HCT116 (cell line): ENCODE measurements around the gene CYP4F3. TPM values are rescaled to one million over a fixed set of nuclear protein-coding genes. Genes with fewer than 3 reads are reported as not detected.

Experiments used
- ATAC-seq: fragments of 200-7000 bp; cut with Tn5 transposase; 2 replicates; pipeline ENCODE4 v1.9.1; 2020; ENCODE audit warnings: mild to moderate bottlenecking, moderate library complexity
- BruUV-seq: library from RNA; stranded (reverse); fragments of 400-500 nt; replicated peaks from 2 replicates; lab custom pipeline; 2021; lab: Mats Ljungman, UMichigan
- CTCF ChIA-PET: fragments of 300-600 bp; sonication (Branson Sonifier 250); formaldehyde crosslinking; loops from one replicate; lab custom pipeline; 2021; ENCODE audit warnings: antibody characterized with exemption; lab: Charles Lee
- POLR2A ChIA-PET: fragments of 300-600, 350-600 bp; sonication (Branson Sonifier 250); formaldehyde crosslinking; loops from one replicate; lab custom pipeline; 2021; ENCODE audit warnings: antibody characterized with exemption; lab: Charles Lee
- RAD21 ChIA-PET, 2 experiments: fragments of 300-600 bp; sonication (Branson Sonifier 250); formaldehyde crosslinking; loops; one replicate each; lab custom pipeline; 2023; ENCODE audit warnings: low total read pairs in 2 of 2; ENCODE audit not compliant: uncharacterized antibody in 2 of 2, unreplicated experiment in 2 of 2, low non-redundant PET in 1 of 2; lab: Charles Lee
- DNase-seq: peaks from one replicate; pipeline ENCODE4 v3.0.0-alpha.2; 2010; ENCODE audit warnings: low read depth, low spot score
- H2AFZ ChIP-seq: fragments of 200-600 bp; shearing (Covaris generic), sonication (generic); 2 replicates; pipeline ENCODE4 v1.6.1; 2017; ENCODE audit warnings: low read depth, mixed run types, mixed read lengths, antibody characterized with exemption, low read length; ENCODE audit not compliant: poor library complexity, severe bottlenecking
- H3K27ac ChIP-seq: 2 replicates; pipeline ENCODE4 v1.5.1; 2012; ENCODE audit warnings: low read depth, low read length
- H3K27me3 ChIP-seq: fragments of 200-600 bp; sonication (generic); 2 replicates; pipeline ENCODE4 v1.6.1; 2016; ENCODE audit warnings: mixed run types, low read length, mixed read lengths; ENCODE audit not compliant: insufficient read depth
- H3K36me3 ChIP-seq, 2 experiments: fragments of 200-500 bp in 1 of 2; fragments of 200-600 bp in 1 of 2; sonication (Bioruptor generic) in 1 of 2; sonication (generic) in 1 of 2; 2 replicates each; pipeline versions ENCODE4 v1.5.1 to v1.6.1; 2014 to 2016; ENCODE audit warnings: low read length in 2 of 2, inconsistent platforms in 1 of 2, mixed read lengths in 1 of 2, mixed run types in 1 of 2; ENCODE audit not compliant: insufficient read depth in 2 of 2, control insufficient read depth in 1 of 2
- H3K4me1 ChIP-seq, 2 experiments: fragments of 200-600 bp in 1 of 2; sonication (generic) in 1 of 2; 2 replicates each; pipeline versions ENCODE4 v1.5.1 to v1.6.1; 2012 to 2017; ENCODE audit warnings: low read length in 2 of 2, inconsistent platforms in 1 of 2, mild to moderate bottlenecking in 1 of 2, mixed read lengths in 1 of 2, mixed run types in 1 of 2, moderate library complexity in 1 of 2; ENCODE audit not compliant: insufficient read depth in 2 of 2, control insufficient read depth in 1 of 2
- H3K4me2 ChIP-seq: fragments of 200-600 bp; sonication (generic); 2 replicates; pipeline ENCODE4 v1.6.1; 2017; ENCODE audit warnings: mixed run types, low read length, mixed read lengths
- H3K4me3 ChIP-seq, 2 experiments: fragments of 200-600 bp in 1 of 2; sonication (generic) in 1 of 2; replicated peaks in 1 of 2; 2 replicates each; pipeline ENCODE4 v1.5.1; 2011 to 2016; ENCODE audit warnings: low read length in 2 of 2, control low read depth in 1 of 2, low read depth in 1 of 2, mild to moderate bottlenecking in 1 of 2, mixed read lengths in 1 of 2, mixed run types in 1 of 2
- H3K79me2 ChIP-seq: fragments of 200-600 bp; sonication (generic); 2 replicates; pipeline ENCODE4 v1.6.1; 2017; ENCODE audit warnings: mild to moderate bottlenecking, mixed run types, low read length, moderate library complexity, mixed read lengths; ENCODE audit not compliant: insufficient read depth
- H3K9ac ChIP-seq: fragments of 200-600 bp; sonication (generic); 2 replicates; pipeline ENCODE4 v1.6.1; 2016; ENCODE audit warnings: low read length, mixed read lengths
- H3K9me2 ChIP-seq: fragments of 200-600 bp; sonication (generic), shearing (Covaris generic); 2 replicates; pipeline ENCODE4 v1.6.1; 2017; ENCODE audit warnings: mixed run types, mild to moderate bottlenecking, moderate library complexity; ENCODE audit not compliant: insufficient read depth
- H3K9me3 ChIP-seq, 2 experiments: fragments of 200-500 bp in 1 of 2; fragments of 200-600 bp in 1 of 2; sonication (Bioruptor generic) in 1 of 2; sonication (generic) in 1 of 2; 2 replicates each; pipeline ENCODE4 v1.6.1; 2014 to 2017; ENCODE audit warnings: low read length in 2 of 2, mixed read lengths in 2 of 2, inconsistent platforms in 1 of 2, low read depth in 1 of 2, mild to moderate bottlenecking in 1 of 2, mixed run types in 1 of 2, moderate library complexity in 1 of 2; ENCODE audit not compliant: control insufficient read depth in 1 of 2, insufficient read depth in 1 of 2
- H4K20me1 ChIP-seq: fragments of 200-600 bp; sonication (generic), shearing (Covaris generic); 2 replicates; pipeline ENCODE4 v1.6.1; 2017; ENCODE audit warnings: mixed run types, mild to moderate bottlenecking, moderate library complexity; ENCODE audit not compliant: insufficient read depth
- CBX3 ChIP-seq: IDR thresholded peaks from 2 replicates; pipeline ENCODE4 v1.6.1; 2012; ENCODE audit warnings: low read depth
- CEBPB ChIP-seq: IDR thresholded peaks from 2 replicates; pipeline ENCODE4 v1.6.1; 2012; ENCODE audit warnings: low read depth
- EGR1 ChIP-seq: IDR thresholded peaks from 2 replicates; pipeline ENCODE4 v1.6.1; 2012; ENCODE audit warnings: low read depth
- ELF1 ChIP-seq: IDR thresholded peaks from 2 replicates; pipeline ENCODE4 v1.6.1; 2012; ENCODE audit warnings: low read depth, borderline replicate concordance
- JUND ChIP-seq: IDR thresholded peaks from 2 replicates; pipeline ENCODE4 v1.6.1; 2012
- POLR2AphosphoS5 ChIP-seq: IDR thresholded peaks from 2 replicates; pipeline ENCODE4 v1.6.1; 2011; ENCODE audit warnings: mild to moderate bottlenecking, low read depth, low read length, moderate library complexity
- RAD21 ChIP-seq: IDR thresholded peaks from 2 replicates; pipeline ENCODE4 v1.6.1; 2012; ENCODE audit warnings: low read depth, mild to moderate bottlenecking
- SIN3A ChIP-seq: IDR thresholded peaks from 2 replicates; pipeline ENCODE4 v1.6.1; 2012; ENCODE audit warnings: low read depth
- SP1 ChIP-seq: IDR thresholded peaks from 2 replicates; pipeline ENCODE4 v1.6.1; 2012; ENCODE audit warnings: low read depth
- TCF7L2 ChIP-seq: IDR thresholded peaks from 2 replicates; pipeline ENCODE4 v1.7.0; 2011; ENCODE audit warnings: borderline replicate concordance, inconsistent platforms; ENCODE audit not compliant: insufficient read depth, insufficient read length; ENCODE audit errors: extremely low read depth
- YY1 ChIP-seq: IDR thresholded peaks from 2 replicates; pipeline ENCODE4 v1.6.1; 2011; ENCODE audit warnings: low read length, low read depth, moderate library complexity, mild to moderate bottlenecking; ENCODE audit not compliant: insufficient replicate concordance; ENCODE audit errors: extremely low read depth
- ZFX ChIP-seq: fragments of 450-650 bp; IDR thresholded peaks from 2 replicates; pipeline ENCODE4 v1.6.1; 2017
- ZNF274 ChIP-seq: fragments of 200-500 bp; sonication (Bioruptor generic); IDR thresholded peaks from 2 replicates; pipeline ENCODE4 v1.6.1; 2014; ENCODE audit warnings: mild to moderate bottlenecking, low read depth, low read length, inconsistent platforms
- intact Hi-C: fragments of 100-400 bp; cut with micrococcal nuclease; formaldehyde crosslinking; loops from 2 replicates; pipeline ENCODE4 v1.10.0; 2022
- total RNA-seq: library from RNA; stranded (reverse); gene quantifications from one replicate; pipeline ENCODE4 v1.2.1, GENCODE V29; 2021; ENCODE audit not compliant: unreplicated experiment
- TF ChIP-seq, protein P1 (sequence below): IDR thresholded peaks from 2 replicates; pipeline ENCODE4 v1.6.1; 2012
- TF ChIP-seq, protein P2 (sequence below): IDR thresholded peaks from 2 replicates; pipeline ENCODE4 v1.6.1; 2011; ENCODE audit warnings: mild to moderate bottlenecking, low read length, moderate library complexity; ENCODE audit not compliant: insufficient replicate concordance; ENCODE audit errors: extremely low read depth
- TF ChIP-seq, protein P3 (sequence below), 3 experiments: fragments of 200-600 bp in 1 of 3; sonication (generic) in 1 of 3; IDR thresholded peaks in 2 of 3; conservative IDR thresholded peaks in 1 of 3; 2 replicates each; pipeline ENCODE4 v1.5.1; 2012 to 2017; ENCODE audit warnings: low read depth in 2 of 3, low read length in 2 of 3, antibody characterized with exemption in 1 of 3, borderline replicate concordance in 1 of 3, control low read depth in 1 of 3, mild to moderate bottlenecking in 1 of 3, mixed read lengths in 1 of 3, mixed run types in 1 of 3, moderate library complexity in 1 of 3; ENCODE audit not compliant: insufficient read depth in 1 of 3
- TF ChIP-seq, protein P4 (sequence below): IDR thresholded peaks from 2 replicates; pipeline ENCODE4 v1.6.1; 2012; ENCODE audit warnings: low read depth

The CYP4F3 gene
- total RNA-seq, 1 experiment from 2014 or later, result 3.6 TPM

DNA sequence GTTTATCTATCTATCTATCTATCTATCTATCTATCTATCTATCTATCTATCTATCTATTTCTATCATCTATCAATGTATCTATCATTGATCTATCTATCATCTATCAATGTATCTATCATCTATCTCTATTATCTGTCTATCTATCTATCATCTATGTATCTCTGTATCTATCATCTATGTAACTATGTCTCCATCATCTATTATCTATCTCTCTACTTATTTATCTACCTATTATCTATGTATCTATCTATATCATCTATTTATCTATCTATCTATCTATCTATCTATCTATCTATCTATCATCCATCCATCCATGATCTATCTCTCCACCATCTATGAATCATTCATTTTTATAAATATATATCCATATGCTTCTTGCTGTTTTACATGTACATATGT lies 15.8 kb downstream of the CYP4F3 start:
- ChIA-PET CTCF (no interaction called here), POLR2A (no interaction called here)
- TF ChIP-seq SIN3A (no peak), SP1 (no peak), CEBPB (no peak), ZNF274 (no peak), YY1 (no peak), ELF1 (no peak), ZFX (no peak), POLR2AphosphoS5 (no peak), CBX3 (no peak), JUND (no peak), RAD21 (no peak), TCF7L2 (no peak), EGR1 (no peak)
- TF ChIP-seq, protein P1, sequence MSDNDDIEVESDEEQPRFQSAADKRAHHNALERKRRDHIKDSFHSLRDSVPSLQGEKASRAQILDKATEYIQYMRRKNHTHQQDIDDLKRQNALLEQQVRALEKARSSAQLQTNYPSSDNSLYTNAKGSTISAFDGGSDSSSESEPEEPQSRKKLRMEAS, result no peak
- TF ChIP-seq, protein P2, sequence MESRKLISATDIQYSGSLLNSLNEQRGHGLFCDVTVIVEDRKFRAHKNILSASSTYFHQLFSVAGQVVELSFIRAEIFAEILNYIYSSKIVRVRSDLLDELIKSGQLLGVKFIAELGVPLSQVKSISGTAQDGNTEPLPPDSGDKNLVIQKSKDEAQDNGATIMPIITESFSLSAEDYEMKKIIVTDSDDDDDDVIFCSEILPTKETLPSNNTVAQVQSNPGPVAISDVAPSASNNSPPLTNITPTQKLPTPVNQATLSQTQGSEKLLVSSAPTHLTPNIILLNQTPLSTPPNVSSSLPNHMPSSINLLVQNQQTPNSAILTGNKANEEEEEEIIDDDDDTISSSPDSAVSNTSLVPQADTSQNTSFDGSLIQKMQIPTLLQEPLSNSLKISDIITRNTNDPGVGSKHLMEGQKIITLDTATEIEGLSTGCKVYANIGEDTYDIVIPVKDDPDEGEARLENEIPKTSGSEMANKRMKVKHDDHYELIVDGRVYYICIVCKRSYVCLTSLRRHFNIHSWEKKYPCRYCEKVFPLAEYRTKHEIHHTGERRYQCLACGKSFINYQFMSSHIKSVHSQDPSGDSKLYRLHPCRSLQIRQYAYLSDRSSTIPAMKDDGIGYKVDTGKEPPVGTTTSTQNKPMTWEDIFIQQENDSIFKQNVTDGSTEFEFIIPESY, result no peak
- TF ChIP-seq, protein P3, sequence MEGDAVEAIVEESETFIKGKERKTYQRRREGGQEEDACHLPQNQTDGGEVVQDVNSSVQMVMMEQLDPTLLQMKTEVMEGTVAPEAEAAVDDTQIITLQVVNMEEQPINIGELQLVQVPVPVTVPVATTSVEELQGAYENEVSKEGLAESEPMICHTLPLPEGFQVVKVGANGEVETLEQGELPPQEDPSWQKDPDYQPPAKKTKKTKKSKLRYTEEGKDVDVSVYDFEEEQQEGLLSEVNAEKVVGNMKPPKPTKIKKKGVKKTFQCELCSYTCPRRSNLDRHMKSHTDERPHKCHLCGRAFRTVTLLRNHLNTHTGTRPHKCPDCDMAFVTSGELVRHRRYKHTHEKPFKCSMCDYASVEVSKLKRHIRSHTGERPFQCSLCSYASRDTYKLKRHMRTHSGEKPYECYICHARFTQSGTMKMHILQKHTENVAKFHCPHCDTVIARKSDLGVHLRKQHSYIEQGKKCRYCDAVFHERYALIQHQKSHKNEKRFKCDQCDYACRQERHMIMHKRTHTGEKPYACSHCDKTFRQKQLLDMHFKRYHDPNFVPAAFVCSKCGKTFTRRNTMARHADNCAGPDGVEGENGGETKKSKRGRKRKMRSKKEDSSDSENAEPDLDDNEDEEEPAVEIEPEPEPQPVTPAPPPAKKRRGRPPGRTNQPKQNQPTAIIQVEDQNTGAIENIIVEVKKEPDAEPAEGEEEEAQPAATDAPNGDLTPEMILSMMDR (IDR thresholded peaks at IDR 0.05 in 2 of 3, conservative IDR thresholded peaks at IDR 0.05 in 1 of 3; ENCODE audit: borderline replicate concordance in 1 of 3, insufficient read depth in 1 of 3, low read depth in 2 of 3, low read length in 2 of 3), result no peak
- TF ChIP-seq, protein P4, sequence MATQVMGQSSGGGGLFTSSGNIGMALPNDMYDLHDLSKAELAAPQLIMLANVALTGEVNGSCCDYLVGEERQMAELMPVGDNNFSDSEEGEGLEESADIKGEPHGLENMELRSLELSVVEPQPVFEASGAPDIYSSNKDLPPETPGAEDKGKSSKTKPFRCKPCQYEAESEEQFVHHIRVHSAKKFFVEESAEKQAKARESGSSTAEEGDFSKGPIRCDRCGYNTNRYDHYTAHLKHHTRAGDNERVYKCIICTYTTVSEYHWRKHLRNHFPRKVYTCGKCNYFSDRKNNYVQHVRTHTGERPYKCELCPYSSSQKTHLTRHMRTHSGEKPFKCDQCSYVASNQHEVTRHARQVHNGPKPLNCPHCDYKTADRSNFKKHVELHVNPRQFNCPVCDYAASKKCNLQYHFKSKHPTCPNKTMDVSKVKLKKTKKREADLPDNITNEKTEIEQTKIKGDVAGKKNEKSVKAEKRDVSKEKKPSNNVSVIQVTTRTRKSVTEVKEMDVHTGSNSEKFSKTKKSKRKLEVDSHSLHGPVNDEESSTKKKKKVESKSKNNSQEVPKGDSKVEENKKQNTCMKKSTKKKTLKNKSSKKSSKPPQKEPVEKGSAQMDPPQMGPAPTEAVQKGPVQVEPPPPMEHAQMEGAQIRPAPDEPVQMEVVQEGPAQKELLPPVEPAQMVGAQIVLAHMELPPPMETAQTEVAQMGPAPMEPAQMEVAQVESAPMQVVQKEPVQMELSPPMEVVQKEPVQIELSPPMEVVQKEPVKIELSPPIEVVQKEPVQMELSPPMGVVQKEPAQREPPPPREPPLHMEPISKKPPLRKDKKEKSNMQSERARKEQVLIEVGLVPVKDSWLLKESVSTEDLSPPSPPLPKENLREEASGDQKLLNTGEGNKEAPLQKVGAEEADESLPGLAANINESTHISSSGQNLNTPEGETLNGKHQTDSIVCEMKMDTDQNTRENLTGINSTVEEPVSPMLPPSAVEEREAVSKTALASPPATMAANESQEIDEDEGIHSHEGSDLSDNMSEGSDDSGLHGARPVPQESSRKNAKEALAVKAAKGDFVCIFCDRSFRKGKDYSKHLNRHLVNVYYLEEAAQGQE, result no peak

More for the DNA sequence above, 15.8 kb downstream of the CYP4F3 start:
- intact Hi-C loops, result no loop called here
- H3K27ac ChIP-seq, result no peak overlapping the region
- H3K27me3 ChIP-seq, result peaks cover 9% of the 10 kb centered on the region
- ATAC-seq, result no peak
- DNase-seq, result no peak
- no peak overlapping the region for H3K4me2 ChIP-seq
- H3K9me2 ChIP-seq, result no peaks in the 10 kb centered on the region
- RAD21 ChIA-PET, result no interaction called here
- no peaks in the 10 kb centered on the region for H3K36me3 ChIP-seq
- no peak overlapping the region for H3K9ac ChIP-seq
- H2AFZ ChIP-seq, result no peak overlapping the region
- no peaks in the 10 kb centered on the region for H4K20me1 ChIP-seq
- no TSS peak for BruUV-seq
- H3K4me1 ChIP-seq, result no peaks in the 10 kb centered on the region
- H3K4me3 ChIP-seq, result no peak overlapping the region
- no peaks in the 10 kb centered on the region for H3K79me2 ChIP-seq
- no peaks in the 10 kb centered on the region for H3K9me3 ChIP-seq
